ENCODE measurements around the gene AGL.
"Not testable (repeated sequence)": the region's sequence is repeated elsewhere in the genome, so short reads cannot be mapped to it uniquely, and the experiment has no call there.

Gene AGL

DNA sequence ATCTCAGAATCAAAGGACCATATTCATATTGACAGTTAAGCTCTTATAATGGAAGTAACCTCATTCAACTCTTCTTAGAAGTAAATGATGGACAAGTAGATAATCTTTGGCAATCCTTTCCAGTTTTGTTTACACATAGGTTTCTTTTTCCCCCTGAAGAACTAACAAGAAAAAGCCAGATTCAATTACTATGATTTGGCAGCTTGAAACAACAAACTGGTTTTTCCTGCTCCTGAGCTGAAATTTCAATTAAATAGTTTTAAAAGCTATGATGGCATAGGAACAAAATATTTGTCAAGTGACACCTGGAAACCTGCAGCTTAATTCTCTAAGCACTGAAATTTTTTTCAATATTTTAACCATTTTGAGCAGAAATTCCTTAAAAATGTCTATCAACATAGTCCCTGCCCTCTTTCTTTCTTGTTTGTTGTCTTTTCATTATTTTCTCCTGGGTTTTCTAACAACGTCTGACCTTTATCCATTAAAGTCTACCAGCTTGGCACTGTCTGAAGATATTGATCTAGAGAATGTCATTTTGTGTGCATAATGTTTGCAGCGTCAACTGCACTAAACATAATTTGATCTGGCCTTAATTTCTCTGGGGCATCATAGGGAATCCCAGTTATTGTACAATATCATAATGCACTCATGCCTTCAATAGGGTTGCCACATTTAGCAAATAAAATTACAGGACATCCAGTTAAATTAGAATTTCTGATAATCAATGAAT, 115.7 kb downstream of the AGL start:
- TF ChIP-seq, protein P1, sequence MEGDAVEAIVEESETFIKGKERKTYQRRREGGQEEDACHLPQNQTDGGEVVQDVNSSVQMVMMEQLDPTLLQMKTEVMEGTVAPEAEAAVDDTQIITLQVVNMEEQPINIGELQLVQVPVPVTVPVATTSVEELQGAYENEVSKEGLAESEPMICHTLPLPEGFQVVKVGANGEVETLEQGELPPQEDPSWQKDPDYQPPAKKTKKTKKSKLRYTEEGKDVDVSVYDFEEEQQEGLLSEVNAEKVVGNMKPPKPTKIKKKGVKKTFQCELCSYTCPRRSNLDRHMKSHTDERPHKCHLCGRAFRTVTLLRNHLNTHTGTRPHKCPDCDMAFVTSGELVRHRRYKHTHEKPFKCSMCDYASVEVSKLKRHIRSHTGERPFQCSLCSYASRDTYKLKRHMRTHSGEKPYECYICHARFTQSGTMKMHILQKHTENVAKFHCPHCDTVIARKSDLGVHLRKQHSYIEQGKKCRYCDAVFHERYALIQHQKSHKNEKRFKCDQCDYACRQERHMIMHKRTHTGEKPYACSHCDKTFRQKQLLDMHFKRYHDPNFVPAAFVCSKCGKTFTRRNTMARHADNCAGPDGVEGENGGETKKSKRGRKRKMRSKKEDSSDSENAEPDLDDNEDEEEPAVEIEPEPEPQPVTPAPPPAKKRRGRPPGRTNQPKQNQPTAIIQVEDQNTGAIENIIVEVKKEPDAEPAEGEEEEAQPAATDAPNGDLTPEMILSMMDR (IDR thresholded peaks at IDR 0.05; ENCODE audit: low read length, missing control alignments): no peak
- DNase-seq (ENCODE audit: low read depth): no peak

DNA sequence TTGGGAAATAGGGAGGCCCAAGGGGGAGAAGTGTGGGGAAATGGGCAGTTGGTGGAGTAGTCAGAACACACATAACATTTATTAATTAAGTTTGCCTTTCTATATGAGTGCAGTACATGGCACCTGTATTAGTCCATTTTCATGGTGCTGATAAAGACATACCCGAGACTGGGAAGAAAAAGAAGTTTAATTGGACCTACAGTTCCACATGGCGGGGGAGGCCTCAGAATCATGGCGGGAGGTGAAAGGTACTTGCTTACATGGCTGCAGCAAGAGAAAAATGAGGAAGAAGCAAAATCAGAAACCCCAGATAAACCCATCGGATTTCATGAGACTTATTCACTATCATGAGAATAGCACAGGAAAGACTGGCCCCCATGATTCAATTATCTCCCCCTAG, 118.1 kb downstream of the AGL start:
- no peak for DNase-seq (ENCODE audit: low read depth)
- TF ChIP-seq, protein P1 (IDR thresholded peaks at IDR 0.05; ENCODE audit: low read length, missing control alignments): no peak
- H3K4me3 ChIP-seq (replicated peaks; ENCODE audit: low read depth, low read length): no peak overlapping the region

More for the DNA sequence above, 115.7 kb downstream of the AGL start:
- H3K4me3 ChIP-seq (replicated peaks; ENCODE audit: low read depth, low read length): no peak overlapping the region

DNA sequence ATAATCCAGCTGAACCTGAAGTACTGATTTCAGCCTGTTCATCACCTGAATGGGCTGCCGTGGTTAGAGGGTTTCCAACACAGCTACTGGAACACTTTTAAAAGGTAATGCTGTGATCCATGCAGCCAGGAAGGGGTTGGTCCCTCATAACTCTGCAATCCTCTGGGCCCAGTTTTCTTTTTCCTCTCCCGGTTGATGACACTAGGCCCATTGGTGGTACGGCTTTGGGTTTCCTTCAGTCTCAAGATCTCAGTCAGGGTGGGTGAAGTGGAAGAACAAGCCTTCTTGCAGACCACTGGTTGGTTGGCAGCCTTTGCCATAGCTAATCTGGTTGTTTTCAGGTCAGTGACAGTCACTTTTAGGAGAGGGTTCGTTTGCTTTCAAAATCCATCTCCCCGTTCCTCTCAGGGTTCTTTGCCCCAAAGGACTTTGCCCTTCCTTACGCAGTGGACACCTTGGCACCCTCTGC, 119.1 kb downstream of the AGL start:
- TF ChIP-seq, protein P1 (IDR thresholded peaks at IDR 0.05; ENCODE audit: low read length, missing control alignments): no peak
- DNase-seq (ENCODE audit: low read depth): no peak
- H3K4me3 ChIP-seq (replicated peaks; ENCODE audit: low read depth, low read length): peak overlapping the region; percentile 88

DNA sequence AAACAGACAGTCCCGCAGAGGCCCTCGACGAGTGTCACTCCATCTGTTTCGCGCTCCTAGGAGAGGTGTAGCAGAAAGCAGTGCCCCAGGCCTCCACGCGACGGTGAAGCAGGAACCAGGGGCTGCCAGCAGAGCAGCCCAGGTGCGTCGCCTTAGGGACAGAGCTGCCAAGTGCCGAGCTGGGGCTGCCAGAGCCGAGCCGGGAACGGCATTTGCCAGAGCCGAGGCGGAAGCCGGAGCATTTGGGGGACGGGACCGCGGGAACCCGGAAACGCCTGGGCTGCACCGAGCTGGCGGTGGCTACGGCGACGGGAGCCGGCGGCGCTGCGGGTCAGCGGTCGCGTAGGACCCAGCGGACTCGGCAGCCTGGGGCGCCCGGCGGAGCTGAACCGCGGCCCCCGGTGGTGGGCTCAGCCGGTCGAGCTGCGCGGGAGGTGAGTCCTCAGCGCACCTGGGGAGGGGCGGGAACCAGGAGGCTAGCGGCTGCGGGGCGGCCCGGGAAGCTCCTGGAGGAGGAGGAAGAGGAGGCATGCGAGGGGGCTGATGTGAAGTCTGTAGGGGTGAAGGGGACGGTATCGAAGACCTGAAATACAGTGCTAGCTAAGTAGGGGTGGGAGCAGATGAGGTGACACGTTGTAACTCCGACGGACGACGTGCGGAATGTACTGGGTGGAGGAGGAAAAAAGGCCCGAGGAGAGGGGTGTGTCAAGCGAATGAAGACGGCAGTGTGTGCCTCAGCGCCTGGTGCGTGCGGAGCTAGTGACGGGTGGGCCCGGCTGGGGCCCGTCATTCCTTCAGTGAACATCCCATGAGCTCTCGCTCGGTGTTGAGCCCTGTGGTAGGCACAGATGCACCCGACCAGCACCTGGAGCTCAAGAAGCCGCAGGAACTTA, 119.8 kb downstream of the AGL start, which contains the start of gene SLC35A3:
SLC35A3 (plus strand) TSS at position 268 of the 893 bp plus-strand sequence. CDS start 23,559 bp downstream, outside the sequence.
- TF ChIP-seq, protein P1 (IDR thresholded peaks at IDR 0.05; ENCODE audit: low read length, missing control alignments): no peak
- H3K4me3 ChIP-seq (replicated peaks; ENCODE audit: low read depth, low read length): peak within 1 kb of the TSS; percentile 88
- peak; percentile 69 for DNase-seq (ENCODE audit: low read depth)

DNA sequence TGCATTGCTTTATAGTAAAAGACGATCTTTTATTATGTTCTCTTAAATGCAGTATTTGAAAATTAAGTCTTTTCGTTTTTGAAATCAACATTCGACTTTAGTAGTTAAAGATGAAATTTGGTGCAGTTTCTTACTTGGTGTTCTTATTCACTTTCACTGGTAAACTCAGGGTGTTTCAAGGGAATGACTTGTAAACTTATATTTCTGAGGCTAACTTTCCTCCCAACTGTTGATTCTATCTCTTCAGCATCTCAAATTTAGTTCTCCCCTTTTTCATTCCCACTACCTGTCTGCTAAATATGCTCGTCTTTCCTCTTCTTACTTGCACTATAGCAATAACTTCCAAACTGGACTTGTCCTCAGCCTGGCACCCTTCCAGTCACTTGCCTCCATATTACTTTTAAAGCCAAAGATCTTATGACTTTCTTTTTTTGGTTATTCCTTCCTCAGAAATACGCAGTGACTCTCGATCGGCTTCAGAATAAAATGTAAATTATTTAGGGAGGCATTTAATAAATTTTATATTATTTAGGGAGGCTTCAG, 120.6 kb downstream of the AGL start:
- H3K4me3 ChIP-seq (replicated peaks; ENCODE audit: low read depth, low read length): peak overlapping the region; percentile 88
- DNase-seq (ENCODE audit: low read depth): no peak
- TF ChIP-seq, protein P1 (IDR thresholded peaks at IDR 0.05; ENCODE audit: low read length, missing control alignments): no peak

DNA sequence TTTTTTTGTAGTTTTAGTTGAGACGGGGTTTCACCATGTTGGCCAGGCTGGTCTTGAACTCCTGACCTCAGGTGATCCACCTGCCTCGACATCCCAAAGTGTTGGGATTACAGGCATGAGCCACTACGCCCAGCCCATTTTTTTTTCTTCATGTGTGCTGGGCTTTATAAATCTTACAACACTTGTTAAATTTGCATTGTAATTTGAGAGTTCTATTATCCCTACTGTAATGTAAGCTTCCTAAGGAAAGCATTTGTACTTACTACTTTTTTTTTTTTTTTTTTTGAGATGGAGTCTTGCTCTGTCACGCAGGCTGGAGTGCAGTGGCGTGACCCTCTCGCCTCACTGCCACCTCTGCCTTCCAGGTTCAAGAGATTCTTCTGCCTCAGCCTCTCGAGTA, 121.9 kb downstream of the AGL start:
- H3K4me3 ChIP-seq (replicated peaks; ENCODE audit: low read depth, low read length); DNase-seq (ENCODE audit: low read depth): not testable (repeated sequence)

All from fibroblast of pulmonary artery (primary cell).